LNCAP (cell line): ENCODE results near the gene STYXL1.

ENCODE experiments used
- TF ChIP-seq, protein P1 (sequence below): fragments of 450-650 bp; IDR thresholded peaks from 2 replicates; pipeline ENCODE4 v1.5.1; 2017; ENCODE audit warnings: mild to moderate bottlenecking

STYXL1 gene

GRCh38 chr7:76022026-76022780, 25.6 kb downstream of the STYXL1 start:
- TF ChIP-seq, protein P1, sequence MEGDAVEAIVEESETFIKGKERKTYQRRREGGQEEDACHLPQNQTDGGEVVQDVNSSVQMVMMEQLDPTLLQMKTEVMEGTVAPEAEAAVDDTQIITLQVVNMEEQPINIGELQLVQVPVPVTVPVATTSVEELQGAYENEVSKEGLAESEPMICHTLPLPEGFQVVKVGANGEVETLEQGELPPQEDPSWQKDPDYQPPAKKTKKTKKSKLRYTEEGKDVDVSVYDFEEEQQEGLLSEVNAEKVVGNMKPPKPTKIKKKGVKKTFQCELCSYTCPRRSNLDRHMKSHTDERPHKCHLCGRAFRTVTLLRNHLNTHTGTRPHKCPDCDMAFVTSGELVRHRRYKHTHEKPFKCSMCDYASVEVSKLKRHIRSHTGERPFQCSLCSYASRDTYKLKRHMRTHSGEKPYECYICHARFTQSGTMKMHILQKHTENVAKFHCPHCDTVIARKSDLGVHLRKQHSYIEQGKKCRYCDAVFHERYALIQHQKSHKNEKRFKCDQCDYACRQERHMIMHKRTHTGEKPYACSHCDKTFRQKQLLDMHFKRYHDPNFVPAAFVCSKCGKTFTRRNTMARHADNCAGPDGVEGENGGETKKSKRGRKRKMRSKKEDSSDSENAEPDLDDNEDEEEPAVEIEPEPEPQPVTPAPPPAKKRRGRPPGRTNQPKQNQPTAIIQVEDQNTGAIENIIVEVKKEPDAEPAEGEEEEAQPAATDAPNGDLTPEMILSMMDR = no peak

DNA sequence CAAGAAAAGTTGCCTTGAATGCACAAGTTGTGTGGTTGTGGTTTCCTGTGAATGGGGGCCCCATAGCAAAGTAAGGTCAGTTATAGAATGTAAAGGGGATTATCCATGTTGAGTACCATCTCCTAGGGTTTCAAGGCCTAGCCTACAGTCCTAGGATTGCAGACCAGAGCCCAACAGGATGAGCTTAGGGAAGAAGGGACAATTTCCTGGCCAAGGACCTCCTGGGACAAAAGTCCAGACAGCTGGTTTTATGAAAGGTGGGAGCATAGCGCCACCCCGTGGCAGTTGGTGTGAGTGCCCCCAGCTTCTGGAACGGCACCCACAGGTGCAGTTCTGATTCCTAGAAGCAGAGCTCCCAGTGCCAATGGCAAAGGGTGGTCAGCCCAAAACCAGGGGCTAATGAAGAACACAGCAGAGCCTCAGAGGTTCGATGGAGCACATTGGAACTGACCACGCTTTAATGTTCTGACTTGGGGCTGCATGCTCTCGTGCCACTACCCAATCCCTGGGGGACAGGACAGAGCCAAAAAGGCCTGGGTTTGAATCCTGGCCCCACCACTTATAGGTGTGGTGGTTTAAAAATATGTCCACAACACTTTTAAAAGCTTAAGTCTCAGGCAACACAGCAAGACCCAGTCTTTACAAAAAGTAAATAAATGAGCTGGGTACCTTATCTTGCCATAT, 27.6 kb downstream of the STYXL1 start:
- TF ChIP-seq, protein P1 = peak; percentile 79

DNA sequence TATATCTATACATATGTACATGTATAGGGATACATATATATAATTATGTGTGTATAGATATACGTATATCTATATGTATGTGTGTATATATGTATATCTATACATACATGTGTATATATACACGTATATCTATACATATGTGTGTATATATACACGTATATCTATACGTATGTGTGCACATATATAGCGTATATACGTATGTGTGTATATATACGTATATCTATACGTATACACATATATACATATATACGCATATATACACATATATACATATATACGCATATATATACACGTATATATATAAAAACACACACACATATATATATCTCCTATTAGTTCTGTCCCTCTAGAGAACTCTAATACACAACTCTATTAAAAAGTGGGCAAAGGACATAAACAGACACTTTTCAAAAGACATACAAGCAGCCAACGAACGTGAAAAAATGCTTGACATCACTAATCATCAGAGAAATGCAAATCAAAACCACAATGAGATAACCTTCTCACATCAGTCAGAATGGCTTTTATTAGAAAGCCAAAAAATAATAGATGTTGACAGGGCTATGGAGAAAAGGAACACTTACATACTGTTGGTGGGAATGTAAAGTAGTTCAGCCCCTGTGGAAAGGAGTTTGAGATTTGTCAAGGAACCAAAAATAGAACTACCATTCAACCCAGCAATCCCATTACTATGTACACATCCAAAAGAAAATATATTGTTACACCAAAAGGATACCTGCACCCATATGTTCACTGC, 31.4 kb downstream of the STYXL1 start:
- TF ChIP-seq, protein P1 = no peak

DNA sequence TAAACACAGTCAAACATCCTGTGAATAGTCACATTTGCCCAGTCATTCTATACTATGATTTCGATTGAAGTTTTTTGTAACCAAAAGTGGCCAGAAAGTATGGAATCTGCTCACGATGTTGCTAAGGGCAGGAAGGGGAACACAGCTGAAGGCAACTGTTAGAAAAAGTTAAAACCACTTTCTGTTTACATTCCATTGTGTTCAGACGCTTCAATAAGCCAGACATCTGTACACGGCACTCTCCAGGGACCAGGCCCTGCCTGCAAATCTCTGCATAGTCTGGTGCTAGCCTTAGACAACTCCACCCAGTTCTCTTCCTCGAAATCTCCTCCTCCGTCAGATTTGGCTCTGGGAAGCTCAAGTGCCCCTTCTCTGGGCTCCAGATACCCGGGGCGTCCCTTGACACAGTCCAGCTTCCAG, 36.3 kb downstream of the STYXL1 start:
- TF ChIP-seq, protein P1 = no peak

GRCh38 chr7:76009672-76010600, 37.9 kb downstream of the STYXL1 start:
- TF ChIP-seq, protein P1 = no peak

GRCh38 chr7:76008156-76008687, 39.6 kb downstream of the STYXL1 start:
- TF ChIP-seq, protein P1 = no peak

GRCh38 chr7:76003351-76003750, 44.4 kb downstream of the STYXL1 start:
- TF ChIP-seq, protein P1 = no peak
